NCI-H510A (cell line): Measurements from ENCODE around the gene MCOLN2.

ENCODE experiments used
- DNase-seq: peaks from one replicate; lab custom pipeline; 2025; lab: John Stamatoyannopoulos, UW

The MCOLN2 gene

GRCh38 chr1:84896279-84896678 is 100.6 kb downstream of the MCOLN2 start:
- no peak for DNase-seq

DNA sequence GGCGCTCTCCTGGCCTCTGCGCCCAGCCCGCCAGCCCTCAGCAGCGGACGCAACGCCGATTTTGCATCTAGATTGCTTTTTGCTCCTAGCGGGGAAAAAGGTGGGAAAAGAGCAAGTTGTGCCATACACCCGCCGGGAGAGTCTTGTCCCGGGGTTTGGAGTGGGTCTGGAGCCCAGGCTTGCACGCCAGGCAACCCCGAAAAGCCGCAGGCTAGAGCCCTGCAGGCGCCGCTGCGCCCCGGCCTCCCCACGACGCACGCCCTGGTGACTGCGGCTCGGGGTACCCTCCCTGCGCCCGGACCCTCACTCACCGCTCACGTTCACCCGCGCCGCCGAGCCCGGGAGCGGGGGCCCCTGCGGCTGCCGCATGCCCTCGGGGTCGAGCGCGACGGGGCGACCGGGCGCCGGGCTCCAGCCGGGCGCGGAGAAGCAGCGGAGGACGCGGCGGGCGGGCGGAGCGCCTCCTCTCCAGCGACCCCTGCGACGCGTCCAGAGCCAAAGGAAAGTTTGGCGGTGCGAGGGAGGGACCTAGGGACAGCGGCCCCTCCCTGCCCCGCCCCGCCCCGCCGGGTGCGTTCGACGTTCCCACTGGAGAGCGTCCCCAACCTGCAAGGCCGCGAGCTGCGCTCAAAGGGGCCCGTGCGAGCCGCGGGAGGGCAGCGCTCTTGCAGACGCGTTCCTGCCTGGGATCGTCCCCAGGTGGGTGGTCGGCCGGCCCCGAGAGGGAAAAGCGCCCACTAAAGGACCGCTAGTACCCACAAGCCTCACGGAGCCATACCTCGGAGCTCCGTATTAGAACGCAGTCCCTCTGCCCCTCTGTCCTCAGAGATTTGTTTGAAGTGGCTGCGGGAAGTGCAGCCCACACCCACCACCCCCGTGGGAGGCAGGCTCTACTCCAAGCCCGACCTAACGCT is 104.0 kb downstream of the MCOLN2 start, which contains the start of gene LPAR3:
Gene LPAR3, minus strand, starts transcription at position 502 of the 914 bp plus-strand sequence. CDS start 27,086 bp downstream, outside the sequence.
- DNase-seq = peak; percentile 52

GRCh38 chr1:84890566-84890965 is 106.3 kb downstream of the MCOLN2 start:
- DNase-seq = no peak

DNA sequence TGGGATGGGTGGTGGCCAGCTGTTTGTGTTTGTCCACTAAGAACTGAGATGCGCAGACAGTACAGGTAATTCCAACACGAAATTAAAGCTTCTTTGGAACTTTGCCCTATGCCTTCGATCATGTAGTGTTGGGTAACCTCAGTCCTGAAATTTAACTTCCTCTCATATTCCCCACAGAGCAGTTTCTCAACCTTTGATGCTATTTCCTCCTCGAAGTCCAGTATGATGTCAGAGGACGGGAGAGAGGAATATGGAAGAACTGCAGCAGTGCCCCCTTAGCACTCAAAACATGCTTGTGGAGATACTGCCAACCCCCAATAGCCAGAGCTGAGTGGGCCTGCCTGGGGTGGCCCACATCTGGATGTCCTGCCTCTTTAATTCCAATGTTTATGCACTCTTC is 107.5 kb downstream of the MCOLN2 start:
- DNase-seq = no peak

GRCh38 chr1:84888753-84889152 is 108.2 kb downstream of the MCOLN2 start:
- DNase-seq = no peak

GRCh38 chr1:84887261-84887934 is 109.5 kb downstream of the MCOLN2 start:
- no peak for DNase-seq

DNA sequence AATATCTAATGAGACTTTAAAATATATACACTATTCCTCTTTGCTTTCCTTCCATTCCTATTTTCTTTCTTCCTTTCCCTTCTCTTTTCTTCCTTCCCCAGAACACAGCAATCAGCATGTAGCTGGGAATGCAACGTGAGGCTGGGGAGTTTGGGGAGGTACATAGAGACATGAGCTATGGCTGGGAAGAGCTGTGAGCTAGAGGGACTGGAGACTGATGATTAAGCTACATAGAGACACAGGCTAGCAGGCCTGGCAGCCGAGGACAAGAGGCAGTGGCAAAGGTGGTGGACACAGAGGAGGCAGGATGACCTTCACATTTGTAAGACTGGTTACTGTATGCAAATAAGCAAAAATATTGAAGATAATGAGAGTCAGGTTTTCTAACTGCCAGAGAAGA is 111.4 kb downstream of the MCOLN2 start:
- no peak for DNase-seq

- DNase-seq = no peak
These were observed 112.1 kb downstream of the MCOLN2 start for GRCh38 chr1:84884671-84885389.

DNA sequence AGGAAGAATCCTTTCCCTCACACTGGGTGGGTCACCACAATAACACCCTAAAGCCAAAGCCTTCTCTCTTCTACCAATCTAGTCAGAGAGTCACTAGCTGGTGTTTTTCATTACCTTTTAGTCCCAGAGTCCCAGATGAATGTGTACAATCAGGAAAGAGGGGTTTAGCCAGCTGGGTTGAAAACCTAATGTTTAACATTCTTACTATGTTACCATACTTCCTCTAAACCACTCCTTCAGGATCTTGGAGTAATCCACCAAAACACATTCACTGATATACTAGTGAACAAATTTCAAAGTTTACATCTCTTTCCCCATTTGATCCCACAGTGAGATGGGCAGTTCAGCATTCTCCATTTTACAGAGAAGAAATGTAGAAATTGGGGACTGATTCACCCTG is 113.6 kb downstream of the MCOLN2 start:
- no peak for DNase-seq

GRCh38 chr1:84877592-84877991 is 119.3 kb downstream of the MCOLN2 start:
- DNase-seq = no peak

DNA sequence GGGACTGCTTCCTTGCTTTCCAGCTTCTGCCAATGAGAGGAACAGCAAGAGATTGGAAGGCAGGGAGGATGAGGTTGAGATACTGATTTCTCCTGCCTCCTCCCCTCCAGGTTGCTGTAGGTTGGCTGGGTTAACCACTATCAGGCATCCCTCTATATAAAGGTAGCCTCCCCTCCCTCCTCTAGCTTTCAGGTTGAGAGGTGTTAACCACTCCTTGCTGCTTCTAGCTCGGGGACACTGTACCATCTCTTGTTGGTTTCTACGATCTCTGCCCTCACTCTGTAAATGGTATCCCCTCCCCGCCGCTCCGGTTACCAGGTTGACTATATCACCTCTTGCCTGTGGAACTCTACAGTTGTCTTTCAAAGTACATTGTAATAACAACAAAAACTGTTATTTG is 120.6 kb downstream of the MCOLN2 start:
- no peak for DNase-seq
